Activated CD4-positive, CD25-positive, alpha-beta regulatory T cell treated with anti-CD3 and anti-CD28 coated beads, Interleukin-2, amount 50 U/mL, for 24 hours (primary cell): Measurements from ENCODE around the gene FGGY.

ENCODE experiments used
- ATAC-seq, 2 donors: fragments of 150-1000 bp; cut with Tn5 transposase; one replicate each; pipeline ENCODE4 v1.10.0; 2021; ENCODE audit warnings: mild to moderate bottlenecking in 1 of 2, moderate library complexity in 1 of 2

Gene FGGY

GRCh38 chr1:59391212-59392179 is 94.6 kb downstream of the FGGY start:
- no peak for ATAC-seq

GRCh38 chr1:59393211-59394180 is 96.6 kb downstream of the FGGY start:
- ATAC-seq: no peak

GRCh38 chr1:59394706-59395425 is 98.0 kb downstream of the FGGY start:
- no peak for ATAC-seq

GRCh38 chr1:59396387-59396786 is 99.5 kb downstream of the FGGY start:
- no peak for ATAC-seq

GRCh38 chr1:59397139-59397858 is 100.4 kb downstream of the FGGY start:
- no peak for ATAC-seq

- no peak for ATAC-seq
Observed at GRCh38 chr1:59399642-59400041, 102.7 kb downstream of the FGGY start.

GRCh38 chr1:59401581-59401980 is 104.7 kb downstream of the FGGY start:
- ATAC-seq: no peak

- ATAC-seq: no peak
Observed at GRCh38 chr1:59404796-59405195, 107.9 kb downstream of the FGGY start.

GRCh38 chr1:59406437-59407164 is 109.7 kb downstream of the FGGY start:
- ATAC-seq: no peak

GRCh38 chr1:59408608-59409240 is 111.8 kb downstream of the FGGY start:
- no peak for ATAC-seq

GRCh38 chr1:59409549-59409948 is 112.7 kb downstream of the FGGY start:
- no peak for ATAC-seq

GRCh38 chr1:59409986-59410385 is 113.1 kb downstream of the FGGY start:
- ATAC-seq: no peak

- ATAC-seq: no peak
Observed at GRCh38 chr1:59410457-59410856, 113.6 kb downstream of the FGGY start.

- no peak for ATAC-seq
Observed at GRCh38 chr1:59411147-59411546, 114.3 kb downstream of the FGGY start.

- ATAC-seq: no peak
Observed at GRCh38 chr1:59412718-59413326, 115.9 kb downstream of the FGGY start.

- no peak for ATAC-seq
Observed at GRCh38 chr1:59413327-59413720, 116.4 kb downstream of the FGGY start.

- ATAC-seq: no peak
Observed at GRCh38 chr1:59414406-59415133, 117.7 kb downstream of the FGGY start.

GRCh38 chr1:59415286-59415850 is 118.5 kb downstream of the FGGY start:
- no peak for ATAC-seq

- ATAC-seq: no peak
Observed at GRCh38 chr1:59415881-59416280, 119.0 kb downstream of the FGGY start.
